Mucosa of descending colon (tissue), 3 donors: Measurements from ENCODE around the gene WNT2. TPM values are rescaled to one million over a fixed set of nuclear protein-coding genes. Genes with fewer than 3 reads are reported as not detected.

Source experiments
- ATAC-seq: fragments of 200-7000 bp; cut with Tn5 transposase; one replicate; pipeline ENCODE4 v1.9.1; 2020; ENCODE audit warnings: mild to moderate bottlenecking, moderate library complexity
- DNase-seq, 3 donors: peaks; one replicate each; pipeline ENCODE4 v3.0.0-alpha.2; 2020
- H3K36me3 ChIP-seq: fragments of 200-600 bp; one replicate; pipeline ENCODE4 v1.8.0; 2021; ENCODE audit warnings: low read depth, mild to moderate bottlenecking
- H3K4me1 ChIP-seq: fragments of 200-600 bp; one replicate; pipeline ENCODE4 v1.8.0; 2021; ENCODE audit warnings: low read depth, mild to moderate bottlenecking
- H3K4me3 ChIP-seq: fragments of 200-600 bp; one replicate; pipeline ENCODE4 v1.8.0; 2021; ENCODE audit warnings: mild to moderate bottlenecking
- H3K9me3 ChIP-seq: fragments of 200-600 bp; one replicate; pipeline ENCODE4 v1.8.0; 2021; ENCODE audit warnings: mild to moderate bottlenecking
- CTCF ChIP-seq: fragments of 200-600 bp; IDR thresholded peaks from one replicate; pipeline ENCODE4 v1.8.0; 2022; ENCODE audit warnings: antibody characterized with exemption, mild to moderate bottlenecking
- intact Hi-C, 2 donors: fragments of 100-400 bp; cut with DNase I in 1 of 2; cut with micrococcal nuclease in 1 of 2; formaldehyde crosslinking; loops; one replicate each; pipeline versions ENCODE4 v1.11.0 to v1.11.1; 2022; cut with DNase I, micrococcal nuclease
- total RNA-seq, 3 donors: library from RNA; stranded (reverse); fragmentation: NEBNext Ultra II Directional in 2 of 3; extraction: Animal tissue kit (Norgen Biotek cat#: 25700) in 2 of 3; gene quantifications; one replicate each; pipeline versions ENCODE4 v1.2.1 to v1.2.4, GENCODE V29; 2021 to 2023
- donor health status: DM: no; HTN: no; CAD: no; lungs with moderate emphysema.
- donor health status: DM: no; HTN: no; CAD: no.
- donor health status: DM: no; HTN: yes; CAD: no.

The WNT2 gene
- total RNA-seq, 3 donors from 2014 or later: 0.20 TPM; not detected in 2

GRCh38 chr7:117279931-117280557 is 42.8 kb downstream of the WNT2 start:
- TF ChIP-seq CTCF: no peak
- ATAC-seq: no peak

GRCh38 chr7:117279203-117279602 is 43.7 kb downstream of the WNT2 start:
- Histone ChIP-seq H3K4me3 (no peak overlapping the region), H3K36me3 (no peaks in the 10 kb centered on the region), H3K9me3 (no peaks in the 10 kb centered on the region), H3K4me1 (no peaks in the 10 kb centered on the region)
- TF ChIP-seq CTCF: no peak
- intact Hi-C loops: no loop called here
- ATAC-seq (no peak), DNase-seq (no peak)

More at GRCh38 chr7:117279931-117280557, 42.8 kb downstream of the WNT2 start:
- DNase-seq: no peak
- H3K9me3 ChIP-seq: no peaks in the 10 kb centered on the region
- H3K36me3 ChIP-seq: no peaks in the 10 kb centered on the region
- no peaks in the 10 kb centered on the region for H3K4me1 ChIP-seq
- intact Hi-C loops: no loop called here
- no peak overlapping the region for H3K4me3 ChIP-seq

GRCh38 chr7:117278040-117278439 is 44.8 kb downstream of the WNT2 start:
- H3K36me3 ChIP-seq: no peaks in the 10 kb centered on the region

GRCh38 chr7:117277576-117277975 is 45.3 kb downstream of the WNT2 start:
- DNase-seq (no peak), ATAC-seq (no peak)
- no peak for TF ChIP-seq CTCF
- intact Hi-C loops: no loop called here
- H3K4me1 ChIP-seq: no peaks in the 10 kb centered on the region
- H3K4me3 ChIP-seq: no peak overlapping the region
- no peaks in the 10 kb centered on the region for H3K9me3 ChIP-seq
- H3K36me3 ChIP-seq: no peaks in the 10 kb centered on the region

More at GRCh38 chr7:117278040-117278439, 44.8 kb downstream of the WNT2 start:
- ATAC-seq: no peak
- Histone ChIP-seq H3K4me3 (no peak overlapping the region), H3K4me1 (no peaks in the 10 kb centered on the region), H3K9me3 (no peaks in the 10 kb centered on the region)
- TF ChIP-seq CTCF: no peak
- no peak for DNase-seq
- intact Hi-C loops: no loop called here

- Histone ChIP-seq H3K4me1 (no peaks in the 10 kb centered on the region), H3K9me3 (no peaks in the 10 kb centered on the region), H3K36me3 (no peaks in the 10 kb centered on the region), H3K4me3 (no peak overlapping the region)
- ATAC-seq (no peak), DNase-seq (no peak)
- TF ChIP-seq CTCF: no peak
- intact Hi-C loops: no loop called here
Observed at GRCh38 chr7:117274951-117275350, 47.9 kb downstream of the WNT2 start.

- no peak for TF ChIP-seq CTCF
- Histone ChIP-seq H3K9me3 (no peaks in the 10 kb centered on the region), H3K4me3 (no peak overlapping the region), H3K4me1 (no peaks in the 10 kb centered on the region), H3K36me3 (no peaks in the 10 kb centered on the region)
- intact Hi-C loops: no loop called here
- DNase-seq (no peak), ATAC-seq (no peak)
Observed at GRCh38 chr7:117273814-117274225, 49.0 kb downstream of the WNT2 start.
